ENCODE data around the gene R3HDM1.

GRCh38 chr2:135525786-135526185, 5.5 kb upstream of the R3HDM1 start:
- TF ChIP-seq POLR2A (IDR thresholded peaks at IDR 0.05) (no peak), CTCF (IDR thresholded peaks at IDR 0.05) (no peak)

Data from lower leg skin (tissue), 3 donors.